CD4-positive, alpha-beta T cell treated with Interferon alpha-2 for 1 hour (primary cell): ENCODE measurements around the gene VAV2.

Experiments
- DNase-seq, 2 donors: peaks; one replicate each; pipeline ENCODE4 v3.0.0-alpha.2; 2020 to 2022

The VAV2 gene

DNA sequence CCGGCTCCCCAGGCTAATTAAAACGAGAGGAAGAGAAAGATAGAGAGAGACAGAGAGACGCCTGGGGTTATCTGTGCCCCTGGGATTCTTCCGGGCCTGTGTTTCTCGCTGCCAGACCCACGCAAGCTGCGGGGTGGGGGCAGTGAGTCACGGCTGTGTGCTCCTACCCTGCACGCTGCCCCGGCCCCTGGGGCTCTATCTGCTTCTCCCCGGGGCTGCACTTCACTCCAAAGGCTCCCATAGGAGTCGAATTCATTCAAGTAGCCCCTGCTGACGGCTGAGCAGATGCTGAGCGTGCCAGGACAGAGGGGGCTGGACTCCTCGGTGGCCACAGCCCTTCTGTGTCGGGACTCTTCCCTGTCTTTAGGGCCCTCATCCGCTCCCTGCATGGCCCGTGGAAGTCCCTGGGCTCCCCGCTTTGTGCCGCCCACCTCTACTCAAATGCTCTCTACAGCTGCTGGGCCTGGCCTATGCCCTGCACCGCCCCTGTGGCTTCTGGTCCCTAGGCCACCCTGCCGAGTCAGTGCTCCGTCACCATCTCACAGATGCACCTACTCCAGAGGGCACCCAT is 276.7 kb downstream of the VAV2 start:
- no peak for DNase-seq

DNA sequence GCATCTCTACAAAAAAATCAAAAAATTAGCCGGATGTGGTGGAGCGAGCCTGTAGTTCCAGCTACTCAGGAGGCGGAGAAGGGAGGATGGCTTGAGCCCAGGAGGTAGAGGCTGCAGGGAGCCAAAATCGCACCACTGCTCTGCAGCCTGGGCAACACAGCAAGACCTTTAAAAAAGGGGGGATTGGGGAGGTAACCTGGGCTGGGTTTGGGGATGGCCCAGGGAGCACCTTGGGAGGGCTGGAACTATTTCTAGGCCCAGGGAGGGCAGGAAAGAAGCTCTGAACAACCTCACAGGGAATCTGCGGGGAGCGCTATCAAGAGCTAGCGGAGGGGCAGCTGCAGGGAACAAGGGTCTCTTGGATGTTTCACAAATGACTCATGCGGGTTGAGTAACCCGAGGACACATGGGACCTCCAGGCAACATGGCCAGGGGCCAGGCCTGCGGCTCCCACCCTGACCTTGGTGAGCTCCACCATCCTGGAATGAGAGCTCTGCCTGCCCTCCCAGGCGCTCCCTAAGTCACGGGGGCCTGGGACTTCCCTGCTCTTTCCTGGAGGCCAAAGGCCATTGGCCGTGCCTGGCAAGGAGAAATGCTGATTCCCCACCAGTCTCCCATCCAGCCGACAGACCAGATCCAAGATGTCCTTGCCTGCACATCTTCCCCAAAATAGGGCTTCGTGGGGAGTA is 277.4 kb downstream of the VAV2 start:
- no peak for DNase-seq

DNA sequence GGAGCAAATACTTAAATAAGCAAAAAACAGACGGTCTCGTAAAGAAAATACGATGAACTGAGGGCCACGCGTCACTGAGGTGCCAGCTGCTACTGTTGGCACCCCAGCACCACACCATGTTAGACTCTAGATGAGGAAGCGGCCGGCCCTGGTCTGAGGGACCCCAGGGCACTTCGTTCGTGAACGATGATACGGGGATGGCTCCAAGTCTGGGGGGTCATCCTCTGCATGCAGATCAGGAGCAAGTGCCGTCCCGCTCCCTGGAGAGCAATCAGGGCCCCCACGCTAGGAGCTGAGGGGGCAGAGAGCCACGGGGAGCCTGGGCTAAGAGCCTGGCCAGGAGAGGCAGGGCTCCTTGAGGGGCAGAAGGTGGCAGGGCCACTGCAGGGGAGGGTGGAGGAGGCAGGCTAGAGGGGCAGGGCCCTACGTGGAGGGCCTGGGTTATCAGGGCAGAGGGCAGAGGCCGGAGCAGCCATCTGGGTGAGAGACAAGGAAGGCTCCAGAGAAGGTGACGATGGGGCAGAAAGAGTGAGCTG is 278.1 kb downstream of the VAV2 start:
- no peak for DNase-seq

DNA sequence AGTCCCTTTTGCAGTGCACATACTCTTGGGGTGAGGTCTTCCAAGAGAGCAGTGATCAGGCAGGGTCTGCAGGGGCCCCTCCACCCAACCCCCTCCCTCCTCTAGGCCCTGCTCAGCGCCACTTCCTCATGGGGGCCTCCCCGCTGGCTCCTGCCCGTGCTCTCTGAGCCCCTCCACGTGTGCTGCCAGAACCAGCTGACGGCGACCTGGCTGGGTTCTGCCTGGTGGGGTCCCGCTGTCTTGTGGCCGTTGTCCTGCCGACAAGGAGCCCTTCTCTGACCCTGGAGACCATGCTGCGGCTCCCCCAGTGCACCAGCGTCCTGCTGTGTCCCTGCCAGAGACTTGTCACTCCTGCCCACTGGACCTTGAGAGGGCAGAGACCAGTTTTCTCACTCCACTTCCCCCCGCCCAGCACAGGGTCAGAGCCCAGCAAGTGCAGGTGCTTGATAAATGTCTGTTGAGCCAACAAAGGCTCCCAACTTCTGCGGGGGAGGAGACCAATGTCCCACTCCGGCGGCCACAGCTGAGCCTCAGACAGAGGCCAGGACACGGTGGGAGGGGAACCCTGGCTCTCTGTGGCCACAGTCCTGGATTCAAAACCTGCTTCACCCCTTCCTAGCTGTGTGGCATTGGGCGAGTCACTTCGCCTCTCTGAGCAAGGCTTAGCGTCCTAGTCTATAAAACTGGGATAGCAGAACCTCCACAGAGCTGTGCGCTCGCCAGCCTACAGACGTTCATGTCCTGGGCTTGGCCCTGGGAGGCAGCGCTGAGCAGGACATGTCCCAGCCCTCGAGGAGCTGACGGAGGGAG is 278.8 kb downstream of the VAV2 start:
- DNase-seq, result no peak

DNA sequence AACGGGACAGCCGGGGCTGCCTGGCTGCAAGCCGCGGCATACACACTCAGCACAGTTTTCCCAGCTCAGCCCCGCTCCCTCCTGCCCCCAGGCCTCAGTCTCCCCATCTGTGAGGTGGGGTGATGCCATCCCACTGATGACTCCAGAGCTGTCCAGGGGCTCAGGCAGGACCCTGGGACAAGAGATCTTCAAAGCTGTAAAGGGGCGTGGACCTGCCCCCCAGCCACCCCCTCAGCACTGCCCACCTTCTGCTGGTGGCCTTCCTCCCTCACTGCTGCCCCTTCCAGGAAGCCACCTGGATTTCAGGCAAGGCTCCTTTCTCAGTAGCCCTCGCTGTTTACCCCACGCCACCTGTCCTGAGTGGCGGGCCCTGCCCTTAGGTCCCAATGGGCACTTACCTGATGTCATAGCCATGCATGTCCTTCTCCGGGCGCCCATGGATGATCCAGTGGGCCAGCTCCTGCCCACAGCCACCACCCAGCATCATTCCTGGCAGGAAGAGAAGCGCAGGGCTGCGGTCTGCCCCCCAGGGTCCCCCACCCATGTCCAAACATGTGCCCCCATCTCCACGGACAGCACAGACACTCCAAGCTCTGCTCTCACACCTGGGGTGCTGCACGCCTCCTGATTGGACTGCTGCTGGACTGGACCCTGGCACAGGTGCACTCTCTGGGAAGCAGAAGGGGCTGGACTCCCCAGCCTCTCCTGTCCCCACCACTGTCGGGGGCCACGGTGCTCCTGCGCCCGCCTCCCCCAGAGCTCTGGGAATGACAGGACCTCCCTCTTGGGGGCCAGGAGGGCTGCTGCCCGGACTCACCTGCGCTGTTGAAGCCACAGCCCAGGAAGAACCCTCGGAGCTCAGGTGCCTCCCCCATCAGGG is 279.7 kb downstream of the VAV2 start:
- no peak for DNase-seq
